Suprapubic skin (tissue), 3 donors: ENCODE results near the gene KCNIP4.

Experiments used
- CTCF ChIP-seq, 2 donors: fragments of 200-600 bp in 1 of 2; fragments of 450-650 bp in 1 of 2; sonication (generic) in 1 of 2; IDR thresholded peaks; one replicate each; pipeline ENCODE4 v1.5.1; 2016 to 2019; ENCODE audit warnings: antibody characterized with exemption in 2 of 2, mild to moderate bottlenecking in 1 of 2, moderate library complexity in 1 of 2
- POLR2A ChIP-seq, 2 donors: fragments of 450-650 bp; IDR thresholded peaks; one replicate each; pipeline ENCODE4 v1.6.1; 2017; ENCODE audit warnings: antibody characterized with exemption in 2 of 2, mild to moderate bottlenecking in 2 of 2, moderate library complexity in 2 of 2

- TF ChIP-seq POLR2A (IDR thresholded peaks at IDR 0.05) = no peak
- TF ChIP-seq CTCF (IDR thresholded peaks at IDR 0.05) = no peak
Measured at GRCh38 chr4:20987191-20987590, 961.4 kb downstream of the KCNIP4 start.
